T-helper 1 cell treated with Interleukin-12 subunit alpha and Interleukin-12 subunit beta and Interleukin-4 antibody, amounts not matched to agents 30 μg/mL and 1 μg/mL, for 36 hours (primary cell): Measurements from ENCODE around the gene PDGFB.

ENCODE experiments used
- H3K27ac Mint-ChIP-seq: one replicate; pipeline ENCODE4 v1.8.0; 2021; ENCODE audit warnings: mild to moderate bottlenecking, mixed read lengths
- H3K27me3 Mint-ChIP-seq: one replicate; pipeline ENCODE4 v1.8.0; 2021; ENCODE audit warnings: low read depth, mixed read lengths
- H3K36me3 Mint-ChIP-seq: one replicate; pipeline ENCODE4 v1.8.0; 2021; ENCODE audit warnings: low read depth, mixed read lengths
- H3K4me1 Mint-ChIP-seq: one replicate; pipeline ENCODE4 v1.8.0; 2021; ENCODE audit warnings: low read depth, mixed read lengths
- H3K4me3 Mint-ChIP-seq: one replicate; pipeline ENCODE4 v1.8.0; 2021; ENCODE audit warnings: mild to moderate bottlenecking, moderate library complexity, mixed read lengths
- H3K9me3 Mint-ChIP-seq: one replicate; pipeline ENCODE4 v1.8.0; 2021; ENCODE audit warnings: mixed read lengths

PDGFB gene

GRCh38 chr22:39179401-39179827 is 65.4 kb downstream of the PDGFB start:
- no peaks in the 10 kb centered on the region for H3K27me3 Mint-ChIP-seq

GRCh38 chr22:39178206-39179111 is 66.3 kb downstream of the PDGFB start:
- no peaks in the 10 kb centered on the region for H3K27me3 Mint-ChIP-seq
- peaks cover 18% of the 10 kb centered on the region for H3K4me1 Mint-ChIP-seq
- no peak overlapping the region for H3K27ac Mint-ChIP-seq
- no peaks in the 10 kb centered on the region for H3K9me3 Mint-ChIP-seq
- H3K36me3 Mint-ChIP-seq: no peaks in the 10 kb centered on the region
- no peak overlapping the region for H3K4me3 Mint-ChIP-seq

More at GRCh38 chr22:39179401-39179827, 65.4 kb downstream of the PDGFB start:
- Mint-ChIP-seq H3K36me3 (no peaks in the 10 kb centered on the region), H3K4me1 (peaks cover 9% of the 10 kb centered on the region), H3K27ac (no peak overlapping the region), H3K4me3 (no peak overlapping the region), H3K9me3 (no peaks in the 10 kb centered on the region)

- Mint-ChIP-seq H3K9me3 (no peaks in the 10 kb centered on the region), H3K27ac (no peak overlapping the region), H3K27me3 (no peaks in the 10 kb centered on the region), H3K36me3 (no peaks in the 10 kb centered on the region), H3K4me3 (no peak overlapping the region), H3K4me1 (peaks cover 24% of the 10 kb centered on the region)
These were observed 67.0 kb downstream of the PDGFB start for GRCh38 chr22:39177791-39178190.

GRCh38 chr22:39177456-39177775 is 67.4 kb downstream of the PDGFB start:
- Mint-ChIP-seq H3K27ac (no peak overlapping the region), H3K36me3 (no peaks in the 10 kb centered on the region), H3K9me3 (no peaks in the 10 kb centered on the region), H3K4me3 (no peak overlapping the region), H3K27me3 (no peaks in the 10 kb centered on the region), H3K4me1 (peaks cover 24% of the 10 kb centered on the region)

GRCh38 chr22:39176714-39177455 is 67.9 kb downstream of the PDGFB start:
- no peak overlapping the region for H3K27ac Mint-ChIP-seq
- H3K27me3 Mint-ChIP-seq: no peaks in the 10 kb centered on the region
- peaks cover 26% of the 10 kb centered on the region for H3K4me1 Mint-ChIP-seq
- H3K36me3 Mint-ChIP-seq: no peaks in the 10 kb centered on the region
- H3K4me3 Mint-ChIP-seq: no peak overlapping the region
- no peaks in the 10 kb centered on the region for H3K9me3 Mint-ChIP-seq

- no peaks in the 10 kb centered on the region for H3K36me3 Mint-ChIP-seq
- no peaks in the 10 kb centered on the region for H3K9me3 Mint-ChIP-seq
- no peak overlapping the region for H3K27ac Mint-ChIP-seq
- H3K4me3 Mint-ChIP-seq: no peak overlapping the region
- H3K27me3 Mint-ChIP-seq: no peaks in the 10 kb centered on the region
- H3K4me1 Mint-ChIP-seq: peaks cover 28% of the 10 kb centered on the region
These were observed 68.6 kb downstream of the PDGFB start for GRCh38 chr22:39176143-39176713.

- no peaks in the 10 kb centered on the region for H3K9me3 Mint-ChIP-seq
- H3K4me1 Mint-ChIP-seq: peaks cover 34% of the 10 kb centered on the region
- H3K27ac Mint-ChIP-seq: no peak overlapping the region
- H3K27me3 Mint-ChIP-seq: no peaks in the 10 kb centered on the region
- no peak overlapping the region for H3K4me3 Mint-ChIP-seq
- no peaks in the 10 kb centered on the region for H3K36me3 Mint-ChIP-seq
These were observed 69.2 kb downstream of the PDGFB start for GRCh38 chr22:39175353-39176142.

- Mint-ChIP-seq H3K4me1 (peaks cover 36% of the 10 kb centered on the region), H3K9me3 (no peaks in the 10 kb centered on the region), H3K36me3 (no peaks in the 10 kb centered on the region), H3K27me3 (peaks cover 5% of the 10 kb centered on the region), H3K27ac (peak overlapping the region; percentile 86), H3K4me3 (peak overlapping the region; percentile 33)
These were observed 70.1 kb downstream of the PDGFB start for GRCh38 chr22:39174498-39175352.

GRCh38 chr22:39173787-39174497 is 70.8 kb downstream of the PDGFB start:
- H3K27ac Mint-ChIP-seq: peak overlapping the region; percentile 86
- no peaks in the 10 kb centered on the region for H3K9me3 Mint-ChIP-seq
- H3K27me3 Mint-ChIP-seq: peaks cover 11% of the 10 kb centered on the region
- H3K4me1 Mint-ChIP-seq: peaks cover 36% of the 10 kb centered on the region
- H3K4me3 Mint-ChIP-seq: peak overlapping the region; percentile 8
- H3K36me3 Mint-ChIP-seq: no peaks in the 10 kb centered on the region
